RWPE1 (cell line): ENCODE measurements around the gene PDCD1.

ENCODE experiments used
- CTCF ChIA-PET: fragments of 350-600 bp; sonication (Branson Sonifier 250); formaldehyde crosslinking; extraction: SDS; loops from one replicate; lab custom pipeline; 2021; lab: Yijun Ruan, JAX
- POLR2A ChIA-PET: fragments of 400-600 bp; formaldehyde crosslinking; extraction: SDS; loops from one replicate; lab custom pipeline; 2020; ENCODE audit warnings: antibody characterized with exemption; ENCODE audit not compliant: low non-redundant PET; lab: Yijun Ruan, JAX
- DNase-seq: peaks from one replicate; pipeline ENCODE4 v3.0.0; 2012; ENCODE audit warnings: low spot score
- H3K27ac ChIP-seq: fragments of 450-650 bp; 2 replicates; pipeline ENCODE4 v1.5.1; 2017
- CTCF ChIP-seq: fragments of 450-650 bp; conservative IDR thresholded peaks from 2 replicates; pipeline ENCODE4 v1.5.1; 2017; ENCODE audit warnings: low read depth, mild to moderate bottlenecking

The PDCD1 gene

GRCh38 chr2:241852116-241852980 is 6.3 kb downstream of the PDCD1 start:
- CTCF ChIA-PET = interaction anchor here (0.6 kb wide), 2 partner anchors 16 to 570 kb away, joined by 3 to 4 read pairs; no protein-coding TSS in a partner anchor
- no peak for TF ChIP-seq CTCF
- POLR2A ChIA-PET = no interaction called here
- H3K27ac ChIP-seq = no peak overlapping the region
- no peak for DNase-seq

DNA sequence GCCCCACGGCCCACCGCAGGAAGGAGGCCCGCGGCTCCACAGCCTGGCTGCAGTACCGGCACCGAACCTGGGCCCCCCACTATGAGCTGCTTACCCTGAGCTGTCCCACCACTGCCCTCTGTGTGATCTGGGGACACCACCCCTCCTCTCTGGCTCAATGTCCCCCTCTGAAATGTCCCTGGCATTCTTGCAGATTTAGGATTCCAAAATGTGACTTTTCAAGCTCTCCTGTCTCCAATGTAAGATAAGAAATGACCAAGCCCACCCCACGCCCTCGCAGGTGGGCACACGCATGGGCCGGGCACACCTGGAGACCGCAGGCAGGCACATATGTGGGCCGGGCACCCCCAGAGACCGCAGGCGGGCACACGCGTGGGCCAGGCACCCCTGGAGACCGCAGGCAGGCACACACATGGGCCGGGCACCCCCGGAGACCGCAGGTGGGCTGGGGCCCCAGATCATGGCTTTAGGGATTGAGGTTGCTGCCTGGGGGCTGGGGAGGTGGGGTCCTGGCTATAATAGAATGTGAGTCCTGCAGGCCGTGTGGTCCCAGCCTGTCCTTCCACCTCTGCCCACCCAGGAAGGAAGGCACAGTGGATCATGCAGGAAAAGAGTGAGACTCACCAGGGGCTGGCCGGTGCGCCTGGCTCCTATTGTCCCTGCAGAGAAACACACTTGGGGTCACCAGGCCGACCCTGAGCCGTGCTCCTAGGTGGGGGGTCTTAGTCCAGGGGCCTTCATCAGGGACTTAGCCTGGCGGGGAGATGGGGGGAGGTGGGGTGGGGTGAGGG is 7.2 kb downstream of the PDCD1 start:
- POLR2A ChIA-PET = no interaction called here
- no peak for TF ChIP-seq CTCF
- no peak for DNase-seq
- CTCF ChIA-PET = interaction anchor here (0.5 kb wide), 1 partner anchor 16 kb away, joined by 5 read pairs; no protein-coding TSS in a partner anchor
- H3K27ac ChIP-seq = no peak overlapping the region

- DNase-seq = no peak
- TF ChIP-seq CTCF = no peak
- POLR2A ChIA-PET = no interaction called here
- H3K27ac ChIP-seq = no peak overlapping the region
- CTCF ChIA-PET = interaction anchor here (0.5 to 0.9 kb wide), 2 partner anchors 8 to 16 kb away, joined by 3 to 5 read pairs; partner anchors contain the start of gene PDCD1
These were observed 8.0 kb downstream of the PDCD1 start for GRCh38 chr2:241850544-241851324.

- no peak overlapping the region for H3K27ac ChIP-seq
- no peak for TF ChIP-seq CTCF
- DNase-seq = no peak
- ChIA-PET CTCF (interaction anchor here (0.9 kb wide), 1 partner anchor 9 kb away, joined by 3 read pairs; the partner anchor contains the start of gene PDCD1), POLR2A (no interaction called here)
These were observed 8.8 kb downstream of the PDCD1 start for GRCh38 chr2:241849616-241850543.

GRCh38 chr2:241848761-241849615 is 9.7 kb downstream of the PDCD1 start:
- TF ChIP-seq CTCF = no peak
- ChIA-PET CTCF (no interaction called here), POLR2A (no interaction called here)
- no peak overlapping the region for H3K27ac ChIP-seq
- no peak for DNase-seq
